HepG2 (cell line): ENCODE results near the gene AJM1. TPM values are rescaled to one million over a fixed set of nuclear protein-coding genes. Genes with fewer than 3 reads are reported as not detected.

Experiments
- ATF1 ChIP-seq: IDR thresholded peaks from 2 replicates; pipeline ENCODE4 v1.6.1; 2016; ENCODE audit warnings: mild to moderate bottlenecking, control low read depth
- CEBPZ ChIP-seq: IDR thresholded peaks from 2 replicates; pipeline ENCODE4 v1.6.1; 2012; ENCODE audit warnings: low read length, improper control_type of control experiment
- CENPT ChIP-seq: sonication (generic); formaldehyde crosslinking; IDR thresholded peaks from 2 replicates; pipeline ENCODE4 v1.8.0; 2022; ENCODE audit warnings: low read depth, mild to moderate bottlenecking, moderate library complexity, missing genetic modification reagents
- ESRRA ChIP-seq: sonication (generic); formaldehyde crosslinking; IDR thresholded peaks from 2 replicates; pipeline ENCODE4 v1.5.1; 2020; ENCODE audit warnings: mild to moderate bottlenecking, low read depth, missing genetic modification reagents
- GTF3A ChIP-seq: sonication (generic); formaldehyde crosslinking; conservative IDR thresholded peaks from 2 replicates; pipeline ENCODE4 v1.4.0; 2020; ENCODE audit warnings: mild to moderate bottlenecking, missing genetic modification reagents
- HNRNPH1 ChIP-seq: fragments of 200-400 bp; formaldehyde crosslinking; optimal IDR thresholded peaks from 2 replicates; pipeline ENCODE3; 2017; ENCODE audit warnings: mild to moderate bottlenecking, low read depth, low read length
- ISL2 ChIP-seq: sonication (generic); formaldehyde crosslinking; IDR thresholded peaks from 2 replicates; pipeline ENCODE4 v1.5.0; 2020; ENCODE audit warnings: missing genetic modification reagents
- MED8 ChIP-seq: sonication (generic); formaldehyde crosslinking; IDR thresholded peaks from 2 replicates; pipeline ENCODE4 v1.8.1; 2023; ENCODE audit warnings: mild to moderate bottlenecking, missing genetic modification reagents; ENCODE audit not compliant: insufficient replicate concordance
- NFKBIZ ChIP-seq: IDR thresholded peaks from 2 replicates; pipeline ENCODE4 v1.6.1; 2018; ENCODE audit warnings: missing genetic modification reagents, missing compliant biosample characterization
- PHB2 ChIP-seq: fragments of 450-650 bp; IDR thresholded peaks from 2 replicates; pipeline ENCODE4 v1.6.1; 2018; ENCODE audit not compliant: partially characterized antibody
- TOE1 ChIP-seq: sonication (generic); formaldehyde crosslinking; IDR thresholded peaks from 2 replicates; pipeline ENCODE4 v1.4.0; 2020; ENCODE audit warnings: mild to moderate bottlenecking, missing genetic modification reagents
- ZBTB4 ChIP-seq: sonication (generic); formaldehyde crosslinking; IDR thresholded peaks from 2 replicates; pipeline ENCODE4 v1.4.0; 2020; ENCODE audit warnings: missing genetic modification reagents, mild to moderate bottlenecking, borderline replicate concordance
- ZBTB8A ChIP-seq: sonication (generic); formaldehyde crosslinking; IDR thresholded peaks from 2 replicates; pipeline ENCODE4 v1.4.0; 2020; ENCODE audit warnings: mild to moderate bottlenecking, low read depth, missing genetic modification reagents, borderline replicate concordance
- ZHX1 ChIP-seq: sonication (generic); formaldehyde crosslinking; IDR thresholded peaks from 2 replicates; pipeline ENCODE4 v1.8.1; 2022; ENCODE audit warnings: low read depth, mild to moderate bottlenecking, missing genetic modification reagents
- ZNF484 ChIP-seq: sonication (generic); formaldehyde crosslinking; IDR thresholded peaks from 2 replicates; pipeline ENCODE4 v1.5.1; 2020; ENCODE audit warnings: mild to moderate bottlenecking, low read depth, missing genetic modification reagents, borderline replicate concordance
- ZNF670 ChIP-seq: sonication (generic); formaldehyde crosslinking; IDR thresholded peaks from 2 replicates; pipeline ENCODE4 v1.8.0; 2022; ENCODE audit warnings: mild to moderate bottlenecking, missing genetic modification reagents, borderline replicate concordance
- ZNF746 ChIP-seq: sonication (generic); formaldehyde crosslinking; IDR thresholded peaks from 2 replicates; pipeline ENCODE4 v1.8.0; 2022; ENCODE audit warnings: mild to moderate bottlenecking, missing genetic modification reagents
- ZNF83 ChIP-seq: sonication (generic); formaldehyde crosslinking; IDR thresholded peaks from 2 replicates; pipeline ENCODE4 v1.4.0; 2020; ENCODE audit warnings: missing genetic modification reagents, mild to moderate bottlenecking, borderline replicate concordance
- polyA plus RNA-seq, 8 experiments: library from polyadenylated mRNA; depleted of rRNA in 3 of 8; stranded (reverse) in 7 of 8; unstranded in 1 of 8; fragments of >200 nt; fragmentation: Illumina TruSeq in 4 of 8; extraction: Trizol in 4 of 8; gene quantifications; 2 replicates each; pipeline versions ENCODE4 v1.2.1 to v1.2.3, GENCODE V29; 2011 to 2016; ENCODE audit warnings: low read depth in 4 of 8, missing spikeins in 1 of 8, mixed read lengths in 1 of 8; ENCODE audit not compliant: insufficient read depth in 1 of 8
- total RNA-seq, 5 experiments: library from RNA; depleted of rRNA; stranded (reverse); fragments of >200 nt; fragmentation: Illumina TruSeq; extraction: Trizol; gene quantifications; 2 replicates each; pipeline ENCODE4 v1.2.3, GENCODE V29; 2016; ENCODE audit warnings: low read depth in 1 of 5
- TF ChIP-seq, protein P1 (sequence below): sonication (generic); formaldehyde crosslinking; IDR thresholded peaks from 2 replicates; pipeline ENCODE4 v1.4.0; 2020; ENCODE audit warnings: missing genetic modification reagents

Gene AJM1
- total and polyA plus RNA-seq, 2 of the 13 experiments (the other 11 are each of a cell fraction or from before 2014, with no cell fraction given): 1.1 to 1.2 TPM

GRCh38 chr9:136840877-136841645 lies 1.2 kb upstream of the AJM1 start (continued):
- TF ChIP-seq ZHX1 (CRISPR knock-in tag) (no peak), TOE1 (CRISPR knock-in tag) (no peak), CENPT (CRISPR knock-in tag) (no peak), ZBTB8A (CRISPR knock-in tag) (peak; percentile 63; the same call in 1 of the 2 replicates), ZNF83 (CRISPR knock-in tag) (no peak), MED8 (CRISPR knock-in tag) (peak; percentile 44), HNRNPH1 (no peak), ESRRA (CRISPR knock-in tag) (peak; percentile 73), NFKBIZ (no peak), ZNF746 (CRISPR knock-in tag) (no peak), ZNF484 (CRISPR knock-in tag) (no peak), ISL2 (CRISPR knock-in tag) (no peak; the same call in 1 of the 2 replicates), ATF1 (CRISPR knock-in tag) (no peak), ZBTB4 (no peak), ZNF670 (CRISPR knock-in tag) (no peak), PHB2 (no peak), GTF3A (CRISPR knock-in tag) (0 out of 2 replicates have a peak, but pooled peaks have one; percentile 36), CEBPZ (no peak)
- TF ChIP-seq, protein P1, sequence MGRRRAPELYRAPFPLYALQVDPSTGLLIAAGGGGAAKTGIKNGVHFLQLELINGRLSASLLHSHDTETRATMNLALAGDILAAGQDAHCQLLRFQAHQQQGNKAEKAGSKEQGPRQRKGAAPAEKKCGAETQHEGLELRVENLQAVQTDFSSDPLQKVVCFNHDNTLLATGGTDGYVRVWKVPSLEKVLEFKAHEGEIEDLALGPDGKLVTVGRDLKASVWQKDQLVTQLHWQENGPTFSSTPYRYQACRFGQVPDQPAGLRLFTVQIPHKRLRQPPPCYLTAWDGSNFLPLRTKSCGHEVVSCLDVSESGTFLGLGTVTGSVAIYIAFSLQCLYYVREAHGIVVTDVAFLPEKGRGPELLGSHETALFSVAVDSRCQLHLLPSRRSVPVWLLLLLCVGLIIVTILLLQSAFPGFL (CRISPR knock-in tag): no peak
